B cell (primary cell): ENCODE measurements around the gene NPNT. TPM values are rescaled to one million over a fixed set of nuclear protein-coding genes. Genes with fewer than 3 reads are reported as not detected.

ENCODE experiments used
- ATAC-seq: fragments of 200-7000 bp; cut with Tn5 transposase; one replicate; pipeline ENCODE4 v1.10.0; 2021; ENCODE audit warnings: low read depth, mild to moderate bottlenecking, moderate number of reproducible peaks, moderate library complexity
- CTCF ChIA-PET: fragments of 350-600 bp; sonication (Branson Sonifier 250); formaldehyde crosslinking; loops from one replicate; lab custom pipeline; 2021; ENCODE audit warnings: antibody characterized with exemption, inconsistent platforms; lab: Charles Lee
- POLR2A ChIA-PET: fragments of 350-600 bp; sonication (Branson Sonifier 250); formaldehyde crosslinking; loops from one replicate; lab custom pipeline; 2021; ENCODE audit warnings: antibody characterized with exemption; lab: Charles Lee
- DNase-seq: peaks from one replicate; pipeline ENCODE4 v3.0.0; 2013
- H2AFZ ChIP-seq: 2 replicates; pipeline ENCODE4 v1.6.1; 2012; ENCODE audit warnings: mild to moderate bottlenecking, low read depth, low read length; ENCODE audit not compliant: insufficient read depth, poor library complexity, severe bottlenecking
- H3K27ac ChIP-seq, 2 donors: 1 replicate in 1 of 2; 2 replicates in 1 of 2; pipeline ENCODE4 v1.5.1; 2012 to 2013; ENCODE audit warnings: low read length in 2 of 2, mild to moderate bottlenecking in 2 of 2, moderate library complexity in 1 of 2
- H3K27me3 ChIP-seq, 4 experiments: fragments of 200-600 bp in 1 of 4; sonication (generic) in 1 of 4; replicated peaks in 1 of 4; 1 replicate in 2 of 4; 2 replicates in 2 of 4; pipeline versions ENCODE4 v1.6.1 to v1.7.0; 2013 to 2016; ENCODE audit warnings: low read length in 3 of 4, mild to moderate bottlenecking in 2 of 4, mixed read lengths in 1 of 4, moderate library complexity in 1 of 4; ENCODE audit not compliant: insufficient read depth in 4 of 4, control insufficient read depth in 3 of 4; ENCODE audit errors: control extremely low read depth in 1 of 4
- H3K36me3 ChIP-seq, 2 experiments: replicated peaks in 1 of 2; 1 replicate in 1 of 2; 2 replicates in 1 of 2; pipeline versions ENCODE4 v1.6.1 to v1.7.1; 2013; ENCODE audit warnings: low read length in 1 of 2; ENCODE audit not compliant: insufficient read depth in 2 of 2, control insufficient read depth in 1 of 2; ENCODE audit errors: control extremely low read depth in 1 of 2, extremely low read depth in 1 of 2
- H3K4me1 ChIP-seq, 2 donors: fragments of 200-600 bp in 1 of 2; sonication (generic) in 1 of 2; 1 replicate in 1 of 2; 2 replicates in 1 of 2; pipeline versions ENCODE4 v1.5.1 to v1.6.1; 2013 to 2017; ENCODE audit warnings: low read length in 2 of 2; ENCODE audit not compliant: control insufficient read depth in 2 of 2, insufficient read depth in 2 of 2
- H3K4me2 ChIP-seq: replicated peaks from 2 replicates; pipeline ENCODE3; 2012; ENCODE audit warnings: mild to moderate bottlenecking, low read depth, low read length; ENCODE audit not compliant: poor library complexity, severe bottlenecking
- H3K4me3 ChIP-seq, 5 experiments: fragments of 200-600 bp in 1 of 5; sonication (generic) in 1 of 5; 1 replicate in 3 of 5; 2 replicates in 2 of 5; pipeline versions ENCODE4 v1.5.1 to v1.7.0; 2011 to 2016; ENCODE audit warnings: low read length in 4 of 5, mild to moderate bottlenecking in 4 of 5, low read depth in 2 of 5, control low read depth in 1 of 5, moderate library complexity in 1 of 5; ENCODE audit not compliant: insufficient read depth in 1 of 5; ENCODE audit errors: control extremely low read depth in 1 of 5, extremely low read depth in 1 of 5
- H3K79me2 ChIP-seq: fragments of 200-600 bp; sonication (generic); one replicate; pipeline ENCODE4 v1.6.0; 2016; ENCODE audit warnings: low read length; ENCODE audit not compliant: control insufficient read depth, insufficient read depth
- H3K9ac ChIP-seq: fragments of 200-600 bp; sonication (generic); 2 replicates; pipeline ENCODE4 v1.6.1; 2017; ENCODE audit warnings: mild to moderate bottlenecking, low read length, moderate library complexity
- H3K9me3 ChIP-seq, 3 donors: one replicate each; pipeline versions ENCODE4 v1.6.1 to v1.7.1; 2013; ENCODE audit warnings: low read length in 2 of 3; ENCODE audit not compliant: control insufficient read depth in 2 of 3, insufficient read depth in 1 of 3; ENCODE audit errors: control extremely low read depth in 1 of 3
- H4K20me1 ChIP-seq: 2 replicates; pipeline ENCODE4 v1.6.0; 2012; ENCODE audit warnings: mild to moderate bottlenecking, low read length; ENCODE audit not compliant: insufficient read depth, control insufficient read depth, poor library complexity, severe bottlenecking
- H3K27ac Mint-ChIP-seq: one replicate; pipeline ENCODE4 v1.8.0; 2021; ENCODE audit warnings: mixed read lengths
- H3K27me3 Mint-ChIP-seq: one replicate; pipeline ENCODE4 v1.8.0; 2021; ENCODE audit warnings: mixed read lengths
- H3K4me1 Mint-ChIP-seq: one replicate; pipeline ENCODE4 v1.8.0; 2021; ENCODE audit warnings: mixed read lengths
- H3K4me3 Mint-ChIP-seq: one replicate; pipeline ENCODE4 v1.8.0; 2021; ENCODE audit warnings: mixed read lengths
- H3K9me3 Mint-ChIP-seq: one replicate; pipeline ENCODE4 v1.8.0; 2022; ENCODE audit warnings: mixed read lengths; ENCODE audit not compliant: insufficient read depth
- EZH2 ChIP-seq: IDR thresholded peaks from 2 replicates; pipeline ENCODE4 v1.6.1; 2012; ENCODE audit warnings: borderline replicate concordance, low read depth, mild to moderate bottlenecking, moderate library complexity, low read length; ENCODE audit not compliant: insufficient read depth, poor library complexity, severe bottlenecking
- WGBS: methylation state at CpG from one replicate; pipeline ENCODE4 v1.1.5; 2013; ENCODE audit warnings: missing lambda C conversion rate; ENCODE audit not compliant: insufficient coverage; 5-methylcytosine and 5-hydroxymethylcytosine counted together
- intact Hi-C: fragments of 100-400 bp; cut with micrococcal nuclease; formaldehyde crosslinking; loops from one replicate; pipeline ENCODE4 v1.10.0; 2022
- polyA plus RNA-seq: library from polyadenylated mRNA; depleted of rRNA; stranded (reverse); fragments of >200 nt; gene quantifications from 2 replicates; pipeline ENCODE4 v1.2.3, GENCODE V29; 2012
- total RNA-seq, 2 donors: library from RNA; stranded (reverse); fragments of 120-200 nt in 1 of 2; gene quantifications; 1 replicate in 1 of 2; 2 replicates in 1 of 2; pipeline versions ENCODE4 v1.2.3 to v1.2.4, GENCODE V29; 2013 to 2022
- TF ChIP-seq, protein P1 (sequence below): fragments of 200-600 bp; IDR thresholded peaks from one replicate; pipeline ENCODE4 v1.8.0; 2022; ENCODE audit warnings: antibody characterized with exemption, mild to moderate bottlenecking

NPNT gene
- total and polyA plus RNA-seq, 2 donors (not counting 1 experiment from before 2014, with no cell fraction given), result not detected

DNA sequence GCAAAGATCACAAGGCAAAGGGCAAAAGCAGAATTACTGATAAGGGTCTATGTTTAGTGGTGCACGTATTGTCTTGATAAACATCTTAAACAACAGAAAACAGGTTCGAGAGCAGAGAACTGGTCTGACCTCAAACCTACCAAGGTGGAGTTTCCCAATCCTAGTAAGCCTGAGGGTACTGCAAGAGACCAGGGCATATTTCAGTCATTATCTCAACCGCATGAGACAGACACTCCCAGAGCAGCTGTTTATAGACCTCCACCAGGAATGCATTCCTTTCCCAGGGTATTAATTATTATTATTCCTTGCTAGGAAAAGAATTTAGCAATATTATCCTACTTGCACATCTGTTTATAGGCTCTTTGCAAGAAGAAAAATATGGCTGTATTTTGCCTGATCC lies 51.5 kb downstream of the NPNT start:
- ChIA-PET POLR2A (no interaction called here), CTCF (no interaction called here)
- Histone ChIP-seq H3K4me3 (no peak overlapping the region), H3K9me3 (no peaks in the 10 kb centered on the region), H3K79me2 (no peaks in the 10 kb centered on the region), H3K27me3 (no peaks in the 10 kb centered on the region), H3K9ac (no peak overlapping the region), H4K20me1 (no peaks in the 10 kb centered on the region), H3K4me2 (no peak overlapping the region), H3K36me3 (no peaks in the 10 kb centered on the region), H3K27ac (no peak overlapping the region), H3K4me1 (no peaks in the 10 kb centered on the region), H2AFZ (no peak overlapping the region)
- DNase-seq, result no peak
- WGBS, result 82% methylated on average over 1 of the region's 3 CpGs
- Mint-ChIP-seq H3K4me1 (no peaks in the 10 kb centered on the region), H3K27ac (no peak overlapping the region), H3K9me3 (peaks cover 3% of the 10 kb centered on the region), H3K27me3 (no peaks in the 10 kb centered on the region), H3K4me3 (no peak overlapping the region)
- no peak for TF ChIP-seq EZH2
- TF ChIP-seq, protein P1, sequence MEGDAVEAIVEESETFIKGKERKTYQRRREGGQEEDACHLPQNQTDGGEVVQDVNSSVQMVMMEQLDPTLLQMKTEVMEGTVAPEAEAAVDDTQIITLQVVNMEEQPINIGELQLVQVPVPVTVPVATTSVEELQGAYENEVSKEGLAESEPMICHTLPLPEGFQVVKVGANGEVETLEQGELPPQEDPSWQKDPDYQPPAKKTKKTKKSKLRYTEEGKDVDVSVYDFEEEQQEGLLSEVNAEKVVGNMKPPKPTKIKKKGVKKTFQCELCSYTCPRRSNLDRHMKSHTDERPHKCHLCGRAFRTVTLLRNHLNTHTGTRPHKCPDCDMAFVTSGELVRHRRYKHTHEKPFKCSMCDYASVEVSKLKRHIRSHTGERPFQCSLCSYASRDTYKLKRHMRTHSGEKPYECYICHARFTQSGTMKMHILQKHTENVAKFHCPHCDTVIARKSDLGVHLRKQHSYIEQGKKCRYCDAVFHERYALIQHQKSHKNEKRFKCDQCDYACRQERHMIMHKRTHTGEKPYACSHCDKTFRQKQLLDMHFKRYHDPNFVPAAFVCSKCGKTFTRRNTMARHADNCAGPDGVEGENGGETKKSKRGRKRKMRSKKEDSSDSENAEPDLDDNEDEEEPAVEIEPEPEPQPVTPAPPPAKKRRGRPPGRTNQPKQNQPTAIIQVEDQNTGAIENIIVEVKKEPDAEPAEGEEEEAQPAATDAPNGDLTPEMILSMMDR, result no peak
- no peak for ATAC-seq
- intact Hi-C loops, result no loop called here

DNA sequence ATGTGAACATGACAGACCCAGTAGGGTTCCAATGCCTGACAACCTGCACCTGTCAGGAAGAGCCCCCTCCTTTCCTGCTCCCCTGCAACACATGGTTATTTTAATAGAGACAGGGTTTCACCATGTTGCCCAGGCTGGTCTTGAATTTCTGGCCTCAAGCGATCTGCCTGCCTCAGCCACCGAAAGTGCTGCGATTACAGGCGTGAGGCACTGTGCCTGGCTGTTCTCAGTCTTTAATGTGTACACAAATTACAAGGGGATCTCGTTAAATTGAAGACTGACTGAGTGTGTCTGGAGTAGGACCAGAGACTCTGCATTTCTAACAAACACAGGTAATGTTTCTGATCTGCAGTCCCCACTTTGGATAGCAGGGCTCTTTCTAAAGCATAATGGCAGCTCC lies 55.4 kb downstream of the NPNT start:
- 100% methylated on average over 4 of the region's 5 CpGs for WGBS
- Histone ChIP-seq H3K4me1 (no peaks in the 10 kb centered on the region), H3K27ac (no peak overlapping the region), H3K79me2 (no peaks in the 10 kb centered on the region), H2AFZ (no peak overlapping the region), H3K4me2 (no peak overlapping the region), H3K4me3 (no peak overlapping the region), H4K20me1 (no peaks in the 10 kb centered on the region), H3K9ac (no peak overlapping the region), H3K9me3 (no peaks in the 10 kb centered on the region), H3K27me3 (no peaks in the 10 kb centered on the region), H3K36me3 (no peaks in the 10 kb centered on the region)
- Mint-ChIP-seq H3K27ac (no peak overlapping the region), H3K4me3 (no peak overlapping the region), H3K9me3 (peaks cover 3% of the 10 kb centered on the region), H3K4me1 (no peaks in the 10 kb centered on the region), H3K27me3 (no peaks in the 10 kb centered on the region)
- TF ChIP-seq, protein P1, result no peak
- TF ChIP-seq EZH2, result no peak
- ChIA-PET POLR2A (no interaction called here), CTCF (no interaction called here)
- intact Hi-C loops, result no loop called here
- DNase-seq (no peak), ATAC-seq (no peak)
